Adrenal gland (tissue), 12 donors: ENCODE measurements around the gene PLA1A. TPM values are rescaled to one million over a fixed set of nuclear protein-coding genes. Genes with fewer than 3 reads are reported as not detected.

Experiments used
- DNase-seq, 7 donors: peaks; one replicate each; pipeline ENCODE4 v3.0.0-alpha.2; 2019 to 2020
- H3K27ac ChIP-seq, 5 donors: fragments of 200-600 bp; sonication (generic) in 4 of 5; 1 replicate in 3 of 5; 2 replicates in 2 of 5; pipeline versions ENCODE4 v1.5.1 to v1.8.0; 2016 to 2020; ENCODE audit warnings: mild to moderate bottlenecking in 1 of 5
- H3K27me3 ChIP-seq: fragments of 200-600 bp; 2 replicates; pipeline ENCODE4 v1.8.0; 2021
- H3K36me3 ChIP-seq, 2 donors: fragments of 200-600 bp; replicated peaks in 1 of 2; 1 replicate in 1 of 2; 2 replicates in 1 of 2; pipeline versions ENCODE4 v1.5.1 to v1.8.0; 2018 to 2022
- H3K4me1 ChIP-seq, 2 donors: fragments of 200-600 bp; replicated peaks in 1 of 2; 1 replicate in 1 of 2; 2 replicates in 1 of 2; pipeline versions ENCODE4 v1.5.1 to v1.8.0; 2018 to 2021
- H3K4me3 ChIP-seq, 4 donors: fragments of 200-600 bp; sonication (generic) in 3 of 4; one replicate each; pipeline ENCODE4 v1.5.1; 2016 to 2018
- H3K9me3 ChIP-seq, 3 donors: fragments of 200-600 bp; sonication (generic) in 1 of 3; replicated peaks in 1 of 3; 1 replicate in 2 of 3; 2 replicates in 1 of 3; pipeline versions ENCODE4 v1.5.1 to v1.8.0; 2016 to 2021
- POLR2A ChIP-seq, 2 donors: fragments of 450-650 bp; IDR thresholded peaks; one replicate each; pipeline ENCODE4 v1.6.1; 2017; ENCODE audit warnings: antibody characterized with exemption in 2 of 2, mild to moderate bottlenecking in 2 of 2, moderate library complexity in 1 of 2
- WGBS, 4 donors: extraction: QIAGEN DNeasy Blood & Tissue Kit in 2 of 4; methylation state at CpG; one replicate each; pipeline versions ENCODE4 v1.1.5 to v1.1.7; 2013 to 2017; 5-methylcytosine and 5-hydroxymethylcytosine counted together
- intact Hi-C, 2 donors: fragments of 100-400 bp; cut with DNase I; formaldehyde crosslinking; loops; one replicate each; pipeline versions ENCODE4 v1.14.1 to v1.15.0; 2022 to 2023
- polyA plus RNA-seq, 3 donors: library from polyadenylated mRNA; stranded (reverse); fragments of 200-250 nt in 2 of 3; fragments of 350-450 nt in 1 of 3; fragmentation: Illumina TruSeq in 1 of 3; extraction: RNeasy Lipid Tissue Mini Kit (QIAGEN cat#74804) in 1 of 3; gene quantifications; one replicate each; pipeline ENCODE4 v1.2.3, GENCODE V29; 2013 to 2014
- total RNA-seq, 9 donors: library from RNA; depleted of rRNA in 4 of 9; stranded (reverse); fragments of >200 nt in 4 of 9; fragments of 120-200 nt in 1 of 9; fragmentation: NEBNext Ultra II Directional in 1 of 9; extraction: Animal tissue kit (Norgen Biotek cat#: 25700) in 1 of 9; gene quantifications; one replicate each; pipeline versions ENCODE4 v1.1.0 to v1.2.4, GENCODE V29; 2013 to 2023
- TF ChIP-seq, protein P1 (sequence below), 6 experiments: fragments of 450-650 bp in 4 of 6; fragments of 200-600 bp in 2 of 6; sonication (generic) in 1 of 6; IDR thresholded peaks; 1 replicate in 5 of 6; 2 replicates in 1 of 6; pipeline versions ENCODE4 v1.5.1 to v1.8.0; 2016 to 2021; ENCODE audit warnings: antibody characterized with exemption in 6 of 6, mild to moderate bottlenecking in 2 of 6, moderate library complexity in 1 of 6
- donor health status: healthy with polysubstance abuse.
- donor health status: Bipolar disorder and iron deficiency.
- donor health status: DM: yes; HTN: yes; CAD: no.
- donor health status: DM: no; HTN: no; CAD: no.
- donor health status: DM: no; HTN: no; CAD: no.
- donor health status: DM: yes; HTN: yes; CAD: no.

The PLA1A gene
- total and polyA plus RNA-seq, 12 donors, result 0.17 to 2.0 (median 0.72) TPM

DNA sequence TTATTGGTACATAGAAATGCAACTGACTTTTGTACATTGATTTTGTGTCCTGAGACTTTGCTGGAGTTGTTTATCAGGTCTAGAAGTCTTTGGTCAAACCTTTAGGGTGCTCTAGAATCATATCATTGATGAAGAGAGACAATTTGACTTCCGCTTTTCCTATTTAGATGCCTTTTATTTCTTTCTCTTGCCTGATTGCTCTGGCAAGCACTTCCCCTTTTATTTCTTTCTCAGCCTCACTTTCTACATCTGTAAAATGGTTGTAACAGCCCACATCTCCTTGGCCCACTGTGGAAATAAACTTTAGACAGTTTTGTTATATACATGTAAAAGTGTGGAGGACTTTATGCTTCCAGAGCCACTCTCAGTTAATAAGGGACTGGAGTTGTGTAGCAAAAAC lies 14.0 kb downstream of the PLA1A start:
- Histone ChIP-seq H3K36me3 (no peaks in the 10 kb centered on the region), H3K27me3 (no peaks in the 10 kb centered on the region), H3K9me3 (no peaks in the 10 kb centered on the region), H3K4me1 (no peaks in the 10 kb centered on the region), H3K27ac (no peak overlapping the region), H3K4me3 (no peak overlapping the region)
- intact Hi-C loops, result no loop called here
- DNase-seq, result no peak
- TF ChIP-seq, protein P1, sequence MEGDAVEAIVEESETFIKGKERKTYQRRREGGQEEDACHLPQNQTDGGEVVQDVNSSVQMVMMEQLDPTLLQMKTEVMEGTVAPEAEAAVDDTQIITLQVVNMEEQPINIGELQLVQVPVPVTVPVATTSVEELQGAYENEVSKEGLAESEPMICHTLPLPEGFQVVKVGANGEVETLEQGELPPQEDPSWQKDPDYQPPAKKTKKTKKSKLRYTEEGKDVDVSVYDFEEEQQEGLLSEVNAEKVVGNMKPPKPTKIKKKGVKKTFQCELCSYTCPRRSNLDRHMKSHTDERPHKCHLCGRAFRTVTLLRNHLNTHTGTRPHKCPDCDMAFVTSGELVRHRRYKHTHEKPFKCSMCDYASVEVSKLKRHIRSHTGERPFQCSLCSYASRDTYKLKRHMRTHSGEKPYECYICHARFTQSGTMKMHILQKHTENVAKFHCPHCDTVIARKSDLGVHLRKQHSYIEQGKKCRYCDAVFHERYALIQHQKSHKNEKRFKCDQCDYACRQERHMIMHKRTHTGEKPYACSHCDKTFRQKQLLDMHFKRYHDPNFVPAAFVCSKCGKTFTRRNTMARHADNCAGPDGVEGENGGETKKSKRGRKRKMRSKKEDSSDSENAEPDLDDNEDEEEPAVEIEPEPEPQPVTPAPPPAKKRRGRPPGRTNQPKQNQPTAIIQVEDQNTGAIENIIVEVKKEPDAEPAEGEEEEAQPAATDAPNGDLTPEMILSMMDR (IDR thresholded peaks at IDR 0.05), result no peak
- TF ChIP-seq POLR2A (IDR thresholded peaks at IDR 0.05), result no peak
- WGBS, 4 donors, result 81 to 94% (median 87%) methylated on average over 1 of the region's 1 CpG

- H3K36me3 ChIP-seq, result no peaks in the 10 kb centered on the region
- 92 to 100% (median 98%) methylated on average over 1 of the region's 1 CpG for WGBS, 4 donors
- intact Hi-C loops, result no loop called here
- no peaks in the 10 kb centered on the region for H3K9me3 ChIP-seq
- H3K27ac ChIP-seq, result no peak overlapping the region
- TF ChIP-seq, protein P1 (IDR thresholded peaks at IDR 0.05), result no peak
- TF ChIP-seq POLR2A (IDR thresholded peaks at IDR 0.05), result no peak
- no peaks in the 10 kb centered on the region for H3K27me3 ChIP-seq
- H3K4me3 ChIP-seq, result no peak overlapping the region
- DNase-seq, result no peak
- H3K4me1 ChIP-seq, result no peaks in the 10 kb centered on the region
These were observed 15.5 kb downstream of the PLA1A start for GRCh38 chr3:119613201-119613600.

DNA sequence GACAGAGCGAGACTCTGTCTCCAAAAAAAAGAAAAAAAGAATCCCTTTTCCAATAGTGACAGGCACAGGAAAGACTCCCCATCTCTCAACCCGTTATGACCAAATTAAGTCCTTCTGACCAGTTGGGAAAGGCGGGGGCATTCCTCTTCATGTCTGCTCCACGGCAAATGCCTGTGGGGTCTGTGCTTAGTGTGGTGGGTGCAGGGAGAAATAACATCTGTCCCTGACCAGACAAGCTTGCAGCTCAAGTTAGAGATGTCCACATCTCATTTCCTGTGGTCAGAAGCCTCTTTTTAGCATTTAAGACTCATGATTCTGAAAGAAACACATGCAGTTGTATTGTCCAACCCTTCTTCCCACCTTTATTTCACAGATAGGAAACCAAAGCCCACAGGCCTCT lies 16.2 kb downstream of the PLA1A start:
- no peak for DNase-seq
- intact Hi-C loops, result no loop called here
- Histone ChIP-seq H3K36me3 (no peaks in the 10 kb centered on the region), H3K4me3 (no peak overlapping the region), H3K27me3 (no peaks in the 10 kb centered on the region), H3K4me1 (no peaks in the 10 kb centered on the region), H3K27ac (no peak overlapping the region), H3K9me3 (no peaks in the 10 kb centered on the region)
- TF ChIP-seq, protein P1 (IDR thresholded peaks at IDR 0.05), result no peak
- no peak for TF ChIP-seq POLR2A (IDR thresholded peaks at IDR 0.05)
- WGBS, 4 donors, result 90 to 97% (median 95%) methylated on average over 4 of the region's 4 CpGs

DNA sequence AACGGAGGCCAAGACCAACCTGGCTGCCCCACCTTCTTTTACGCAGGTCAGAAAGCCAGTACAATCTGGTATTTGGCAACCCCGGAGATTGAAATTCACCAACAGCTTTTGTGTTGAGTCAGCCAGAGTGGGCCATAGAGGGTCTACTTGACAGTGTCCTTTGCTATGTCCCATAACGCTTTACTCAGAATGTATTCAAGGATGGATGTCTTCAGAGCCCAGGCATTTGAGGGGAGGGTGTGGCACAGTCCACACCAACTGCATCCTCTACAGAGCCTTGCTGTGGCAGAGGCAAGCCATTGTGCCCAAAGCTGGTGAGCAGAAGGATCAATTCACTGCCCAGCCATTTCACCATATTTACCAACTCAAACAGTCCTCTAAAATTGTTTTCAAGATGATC lies 18.4 kb downstream of the PLA1A start:
- WGBS, 4 donors, result 81 to 94% (median 84%) methylated on average over 4 of the region's 4 CpGs
- DNase-seq, result peak in 1 of 7 donors; percentile 35
- Histone ChIP-seq H3K4me3 (no peak overlapping the region), H3K9me3 (no peaks in the 10 kb centered on the region), H3K27ac (no peak overlapping the region), H3K4me1 (no peaks in the 10 kb centered on the region), H3K27me3 (no peaks in the 10 kb centered on the region), H3K36me3 (no peaks in the 10 kb centered on the region)
- intact Hi-C loops, result no loop called here
- TF ChIP-seq POLR2A (IDR thresholded peaks at IDR 0.05), result no peak
- TF ChIP-seq, protein P1 (IDR thresholded peaks at IDR 0.05), result no peak
